AG09309 (cell line): Measurements from ENCODE around the gene PPP1R27.

ENCODE experiments used
- DNase-seq: peaks from one replicate; pipeline ENCODE4 v3.0.0-alpha.2; 2010; ENCODE audit warnings: low read depth
- H3K4me3 ChIP-seq: 2 replicates; pipeline ENCODE4 v1.5.1; 2011; ENCODE audit warnings: mild to moderate bottlenecking, low read depth, low read length, moderate library complexity; ENCODE audit not compliant: control insufficient read depth
- TF ChIP-seq, protein P1 (sequence below): IDR thresholded peaks from 2 replicates; pipeline ENCODE4 v1.5.1; 2011; ENCODE audit warnings: mild to moderate bottlenecking, low read depth, low read length, inconsistent platforms; ENCODE audit not compliant: insufficient read depth, control insufficient read depth; ENCODE audit errors: missing control alignments

Gene PPP1R27

DNA sequence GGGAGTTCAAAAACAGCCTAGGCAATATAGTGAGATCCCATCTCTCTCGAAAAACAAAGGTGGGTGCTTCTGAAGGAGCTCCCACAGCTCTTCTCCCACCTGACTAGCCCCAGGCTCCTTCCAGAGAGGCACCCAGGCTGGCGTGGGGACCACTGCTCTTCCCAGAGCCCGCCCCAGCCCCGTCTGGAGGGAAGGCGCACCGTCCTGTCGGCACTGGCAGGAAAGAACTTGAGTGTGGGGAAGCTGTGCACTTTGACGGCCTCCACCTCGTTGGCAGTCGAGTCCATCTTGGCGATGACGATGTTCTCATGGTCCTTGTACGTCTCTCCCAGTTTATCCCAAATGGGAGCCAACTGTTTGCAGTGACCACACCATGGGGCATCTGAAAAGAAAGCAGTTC is 10.5 kb upstream of the PPP1R27 start:
- no peak for DNase-seq
- TF ChIP-seq, protein P1, sequence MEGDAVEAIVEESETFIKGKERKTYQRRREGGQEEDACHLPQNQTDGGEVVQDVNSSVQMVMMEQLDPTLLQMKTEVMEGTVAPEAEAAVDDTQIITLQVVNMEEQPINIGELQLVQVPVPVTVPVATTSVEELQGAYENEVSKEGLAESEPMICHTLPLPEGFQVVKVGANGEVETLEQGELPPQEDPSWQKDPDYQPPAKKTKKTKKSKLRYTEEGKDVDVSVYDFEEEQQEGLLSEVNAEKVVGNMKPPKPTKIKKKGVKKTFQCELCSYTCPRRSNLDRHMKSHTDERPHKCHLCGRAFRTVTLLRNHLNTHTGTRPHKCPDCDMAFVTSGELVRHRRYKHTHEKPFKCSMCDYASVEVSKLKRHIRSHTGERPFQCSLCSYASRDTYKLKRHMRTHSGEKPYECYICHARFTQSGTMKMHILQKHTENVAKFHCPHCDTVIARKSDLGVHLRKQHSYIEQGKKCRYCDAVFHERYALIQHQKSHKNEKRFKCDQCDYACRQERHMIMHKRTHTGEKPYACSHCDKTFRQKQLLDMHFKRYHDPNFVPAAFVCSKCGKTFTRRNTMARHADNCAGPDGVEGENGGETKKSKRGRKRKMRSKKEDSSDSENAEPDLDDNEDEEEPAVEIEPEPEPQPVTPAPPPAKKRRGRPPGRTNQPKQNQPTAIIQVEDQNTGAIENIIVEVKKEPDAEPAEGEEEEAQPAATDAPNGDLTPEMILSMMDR, result no peak
- H3K4me3 ChIP-seq, result no peak overlapping the region

DNA sequence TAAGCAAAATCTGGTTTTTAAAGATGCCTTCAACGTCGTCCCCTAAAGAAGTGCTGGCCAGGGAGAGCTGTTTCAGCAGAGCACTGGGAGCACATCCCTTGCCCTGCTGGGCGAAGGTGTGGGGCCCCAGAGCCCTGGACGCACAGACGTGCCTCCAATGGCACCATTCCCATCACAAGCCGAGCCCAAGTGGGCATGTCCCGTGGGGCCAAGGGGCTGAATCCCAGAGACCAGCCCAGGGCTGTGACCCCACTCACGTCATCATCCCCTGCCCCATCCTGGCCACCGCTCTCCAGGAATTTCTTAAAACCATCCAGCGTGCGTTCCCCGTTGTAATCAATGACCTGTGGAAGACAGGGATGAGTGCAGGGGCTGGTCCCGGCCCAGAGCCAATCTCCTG is 10.0 kb upstream of the PPP1R27 start:
- TF ChIP-seq, protein P1, result no peak
- no peak overlapping the region for H3K4me3 ChIP-seq
- DNase-seq, result no peak

DNA sequence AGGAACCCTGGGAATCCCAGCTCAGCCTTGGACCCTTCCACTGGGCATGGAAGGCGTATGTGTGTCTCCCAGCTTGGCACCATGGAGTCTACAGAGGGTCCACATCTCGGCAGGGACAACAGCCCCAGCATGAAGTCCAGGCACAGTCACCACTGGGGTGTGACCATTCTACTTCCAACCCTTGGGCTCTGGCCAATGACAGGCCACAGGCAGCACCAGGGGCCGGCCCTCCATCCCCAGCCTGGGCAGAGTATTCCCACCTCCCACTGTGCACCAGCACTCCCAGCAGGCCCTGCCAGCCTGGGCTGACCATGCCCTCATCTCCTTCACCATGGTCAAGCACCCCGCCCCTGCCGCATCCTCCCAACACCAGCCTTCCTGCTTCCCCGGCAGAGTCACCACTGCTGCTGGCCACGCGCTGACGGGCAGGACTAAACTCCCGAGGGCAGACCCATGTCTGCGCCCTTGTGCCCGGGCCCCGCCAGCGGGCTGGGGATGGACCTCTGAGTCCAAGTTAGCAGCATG is 9.5 kb upstream of the PPP1R27 start:
- H3K4me3 ChIP-seq, result no peak overlapping the region
- no peak for DNase-seq
- TF ChIP-seq, protein P1, result no peak

DNA sequence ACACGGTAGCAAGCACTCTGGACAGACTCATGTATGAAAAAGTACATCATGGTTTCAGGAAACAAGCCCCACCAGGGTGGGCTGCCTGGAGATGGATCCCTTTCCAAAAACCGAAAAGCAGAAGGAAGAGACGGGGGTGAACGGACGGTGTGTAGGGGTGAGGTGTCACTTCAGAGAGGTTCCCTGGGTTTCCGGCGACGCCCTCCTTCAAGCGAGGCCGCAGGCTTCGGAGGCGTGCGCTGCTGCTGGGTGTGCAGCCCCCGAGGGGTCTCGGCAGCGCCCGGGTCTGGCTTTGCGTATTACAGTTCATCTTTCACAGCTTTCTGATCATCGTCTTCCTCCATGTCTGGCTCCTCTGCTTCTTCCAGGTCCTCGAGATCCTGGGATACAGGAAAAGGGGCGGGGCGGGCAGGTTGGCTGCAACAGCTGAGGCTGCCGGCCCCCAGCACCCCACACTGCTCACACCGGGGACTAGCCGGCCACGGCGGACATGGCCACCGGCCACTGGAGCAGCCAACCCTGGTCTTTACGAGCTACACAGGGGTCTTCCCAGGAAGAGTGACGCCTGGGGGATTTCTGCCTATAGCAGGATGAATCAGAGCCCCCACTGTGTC is 9.0 kb upstream of the PPP1R27 start:
- TF ChIP-seq, protein P1, result no peak
- no peak overlapping the region for H3K4me3 ChIP-seq

DNA sequence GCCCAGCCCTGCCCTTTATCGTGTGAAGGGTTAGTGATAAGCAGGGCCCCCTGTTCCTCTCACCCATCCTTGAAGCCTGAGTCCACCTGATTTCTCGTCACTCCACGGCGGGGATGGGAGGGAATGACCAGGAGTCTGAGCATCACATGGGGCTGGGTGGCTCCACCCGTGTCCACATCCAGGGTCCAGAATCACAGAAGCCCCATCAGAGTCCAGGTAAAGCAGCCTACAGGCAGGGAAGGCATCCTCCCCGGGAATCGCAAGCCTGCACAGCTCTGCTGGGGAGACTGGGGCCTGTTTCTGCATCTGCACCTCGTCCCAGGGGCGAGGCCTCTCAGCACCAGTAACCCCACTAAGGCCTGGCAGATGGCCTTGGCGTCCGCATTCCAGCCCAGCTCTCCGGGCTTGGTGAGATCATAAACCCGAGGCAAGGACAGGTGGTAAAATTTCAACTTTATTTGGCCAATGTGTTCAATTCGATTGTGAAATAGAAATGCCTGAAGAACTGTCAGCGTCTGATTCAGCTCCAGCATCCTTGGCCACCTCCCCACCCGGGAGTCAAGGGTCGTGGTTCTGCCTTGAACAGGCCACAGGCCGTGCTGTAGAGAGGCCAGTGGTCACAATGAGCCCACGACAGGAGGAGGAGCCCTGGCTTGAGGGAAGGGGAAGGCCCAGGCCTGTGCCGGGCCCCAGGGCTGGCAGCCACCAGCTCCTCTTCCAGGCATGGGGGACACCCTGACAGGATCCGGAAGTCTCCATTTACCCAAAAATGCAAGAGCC is 8.1 kb upstream of the PPP1R27 start:
- DNase-seq, result no peak
- H3K4me3 ChIP-seq, result no peak overlapping the region
- TF ChIP-seq, protein P1, result no peak

More for the DNA sequence above, 9.0 kb upstream of the PPP1R27 start:
- no peak for DNase-seq

DNA sequence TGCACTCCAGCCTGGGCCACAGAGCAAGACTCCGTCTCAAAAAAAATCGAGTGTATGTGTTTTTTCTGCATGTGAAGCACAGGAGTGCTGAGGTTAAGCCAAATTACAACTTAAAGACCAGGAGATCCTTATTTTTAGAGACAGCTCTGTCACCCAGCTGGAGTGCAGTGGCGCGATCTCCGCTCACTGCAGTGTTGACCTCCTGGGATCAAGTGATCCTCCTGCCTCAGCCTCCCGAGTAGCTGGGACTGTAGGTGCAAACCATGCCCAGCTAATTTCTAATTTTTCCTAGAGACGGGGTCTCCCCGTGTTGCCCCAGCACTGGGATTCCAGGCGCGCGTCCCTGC is 7.5 kb upstream of the PPP1R27 start:
- no peak overlapping the region for H3K4me3 ChIP-seq
- TF ChIP-seq, protein P1, result no peak
- no peak for DNase-seq
